ENCODE data around the gene FHOD1.

FHOD1 gene

DNA sequence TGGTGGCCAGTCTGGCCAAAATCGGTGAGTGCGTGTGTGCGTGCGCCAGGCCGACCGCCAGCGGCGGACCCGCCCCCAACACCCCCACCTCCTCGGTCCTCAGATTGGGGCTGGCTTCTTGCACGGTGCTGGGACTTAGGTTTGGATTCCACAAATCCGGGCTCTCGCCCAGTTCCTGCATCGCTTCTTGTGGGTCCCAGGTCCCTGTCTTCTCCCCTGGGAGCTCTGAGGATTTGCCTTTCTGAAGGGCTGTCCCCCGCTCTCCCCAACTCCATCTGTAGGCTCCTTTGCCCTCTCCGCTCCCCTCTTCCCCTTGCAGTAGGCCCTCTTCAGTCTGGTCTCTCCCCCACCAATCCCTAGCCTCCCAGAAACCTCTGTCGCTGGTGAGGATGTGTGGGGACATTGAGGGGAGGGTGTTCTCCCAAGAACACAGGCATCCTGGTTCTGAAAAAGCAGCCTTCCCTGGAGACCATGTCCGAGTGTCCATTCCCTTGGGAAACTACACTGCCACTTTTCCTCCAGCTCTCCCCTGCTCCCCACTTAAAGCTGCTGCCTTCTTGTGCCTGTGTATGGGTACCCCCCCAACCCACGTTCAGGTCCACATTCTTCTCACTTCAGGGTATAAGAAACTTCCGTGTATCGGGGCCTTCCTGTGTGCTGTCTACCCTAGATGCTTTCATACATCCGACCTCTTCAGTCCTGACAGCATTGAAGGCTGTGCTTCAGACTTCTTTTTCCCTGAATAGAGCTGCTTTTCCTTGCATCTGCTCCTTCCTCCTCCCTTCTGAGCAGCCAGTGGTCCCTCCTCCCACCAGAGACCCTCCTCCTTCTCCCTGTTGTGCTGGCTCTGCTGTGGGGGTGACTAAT is 2.1 kb upstream of the FHOD1 start:
- no peak for DNase-seq (ENCODE audit: low spot score)

DNA sequence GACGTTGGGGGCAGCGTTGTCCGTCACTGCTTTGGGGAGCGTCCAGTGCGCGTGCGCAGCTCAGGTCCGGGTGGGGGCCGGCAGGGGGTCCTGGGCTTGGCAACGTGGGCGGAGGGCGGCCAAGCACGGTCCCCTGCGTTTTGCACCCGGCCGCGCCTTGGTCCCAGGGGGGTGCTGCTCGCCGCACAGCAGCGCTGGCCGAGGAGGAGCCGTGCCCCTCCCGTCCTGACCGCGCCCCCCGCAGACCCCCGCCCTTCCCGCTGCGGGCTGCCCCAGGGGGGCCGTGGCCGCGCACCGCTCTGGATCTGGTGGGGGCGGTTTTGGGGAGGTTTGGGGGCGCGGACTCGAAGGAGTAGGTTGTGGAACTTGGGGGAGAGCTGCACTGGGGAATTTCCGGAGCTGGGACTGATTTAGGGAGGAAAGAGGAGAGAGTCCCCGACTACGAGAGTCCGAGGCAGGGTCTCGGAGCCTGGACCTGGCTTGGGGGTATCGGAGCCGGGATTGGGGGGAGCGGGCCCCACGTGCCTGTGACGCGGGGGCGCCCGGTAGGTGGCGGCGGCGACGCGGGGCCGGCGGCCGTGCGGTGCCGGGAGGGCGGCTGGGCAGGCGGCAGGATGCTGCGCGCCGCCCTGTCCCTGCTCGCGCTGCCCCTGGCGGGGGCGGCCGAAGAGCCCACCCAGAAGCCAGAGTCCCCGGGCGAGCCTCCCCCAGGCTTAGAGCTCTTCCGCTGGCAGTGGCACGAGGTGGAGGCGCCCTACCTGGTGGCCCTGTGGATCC is 1.3 kb upstream of the FHOD1 start, which contains the start of gene SLC9A5:
TSS of gene SLC9A5 (plus strand) at position 579 of the 777 bp plus-strand sequence. CDS start at position 615, 36 bp downstream.
- peak; percentile 77 for DNase-seq (ENCODE audit: low spot score)

DNA sequence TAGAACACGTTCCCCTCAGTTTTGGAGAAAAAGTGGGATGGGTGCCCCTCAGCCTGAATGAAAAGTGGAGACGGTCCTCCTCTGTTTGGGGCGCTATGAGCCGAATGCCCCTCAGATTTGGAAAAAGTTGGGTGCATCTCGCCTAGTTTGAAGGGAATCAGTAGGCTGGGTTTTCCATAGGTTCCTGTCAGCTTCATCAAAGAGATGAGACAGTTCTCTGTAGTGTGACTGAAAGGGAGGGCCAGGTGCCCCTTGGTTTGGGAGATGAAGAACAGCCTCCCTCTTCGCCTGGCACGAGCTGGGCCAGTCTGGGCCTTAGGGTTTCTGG is 756 bp upstream of the FHOD1 start:
- DNase-seq (ENCODE audit: low spot score) = no peak

DNA sequence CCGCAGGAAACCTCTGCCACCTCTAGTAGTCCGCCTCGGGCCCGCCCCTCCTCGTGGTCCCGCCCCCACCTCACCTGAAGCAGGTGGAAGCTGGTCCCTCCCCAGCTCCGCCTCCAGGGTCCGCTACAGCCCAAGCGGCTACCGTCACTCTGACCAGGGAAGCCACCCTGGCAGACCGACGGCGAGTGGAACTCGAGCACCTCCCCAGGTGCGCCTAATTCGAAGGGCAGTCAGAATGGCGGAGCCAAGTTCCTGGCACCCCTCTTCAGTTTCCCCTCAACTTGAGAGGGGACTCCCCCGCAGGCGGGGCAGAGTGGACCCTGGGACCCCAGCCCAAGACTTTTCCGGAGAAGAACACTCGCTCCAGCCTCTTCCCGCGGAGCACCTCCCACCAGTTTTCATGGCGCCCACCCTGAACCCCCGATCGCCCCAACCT is 507 bp downstream of the FHOD1 start:
- DNase-seq (ENCODE audit: low spot score) = no peak

DNA sequence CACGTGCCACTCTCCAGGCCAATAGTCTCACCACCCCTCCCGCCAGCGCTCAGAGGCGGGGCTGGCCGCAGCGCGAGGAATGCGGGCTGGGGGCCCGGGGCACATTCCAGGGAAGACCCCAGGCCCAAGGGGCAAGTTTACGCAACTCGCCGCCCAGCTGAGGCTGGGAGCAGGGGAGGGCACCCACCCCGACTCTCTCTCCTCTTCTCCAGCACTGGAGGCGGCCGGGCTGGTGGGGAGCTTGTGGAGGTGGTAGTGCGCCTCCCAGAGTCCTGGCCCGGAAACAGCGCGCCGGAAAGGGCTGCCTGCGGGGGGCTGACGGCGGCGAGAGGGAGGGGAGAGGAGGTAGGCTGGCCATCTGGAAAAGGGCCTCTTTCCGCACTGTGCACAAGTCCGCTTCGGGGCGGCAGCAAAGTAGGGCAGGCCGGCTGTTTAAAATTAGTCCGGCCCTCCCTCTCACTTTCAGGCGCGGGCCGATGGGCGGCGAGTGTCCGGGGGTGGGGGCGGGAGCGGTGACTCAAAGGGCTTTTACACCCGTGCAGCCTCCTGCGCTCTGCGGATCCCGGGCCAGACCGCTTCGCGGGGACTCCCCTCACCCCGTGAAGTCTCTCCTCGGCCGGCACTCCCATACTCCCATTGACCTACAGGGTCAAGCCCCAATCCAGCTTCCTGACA is 1.1 kb downstream of the FHOD1 start:
- peak; percentile 81 for DNase-seq (ENCODE audit: low spot score)

DNA sequence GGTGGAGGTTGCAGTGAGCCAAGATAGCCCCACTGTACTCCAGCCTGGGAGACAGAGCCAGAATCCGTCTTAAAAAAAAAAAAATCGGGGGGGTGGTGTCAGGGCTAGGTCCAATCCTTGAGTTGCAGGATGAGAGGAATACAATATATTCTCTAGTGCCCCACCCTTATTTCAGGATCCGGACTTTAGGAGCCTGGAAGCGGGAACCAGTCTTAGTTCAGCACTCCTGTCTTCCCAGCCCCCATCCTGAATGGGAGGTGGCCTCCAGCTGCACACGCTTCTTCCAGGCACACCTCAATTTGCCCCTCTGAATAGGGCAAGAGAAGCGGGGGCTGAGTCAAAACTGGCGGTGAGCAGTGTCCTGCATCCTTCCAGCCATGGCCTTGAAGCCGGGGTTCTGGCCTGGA is 1.6 kb downstream of the FHOD1 start:
- DNase-seq (ENCODE audit: low spot score) = no peak

DNA sequence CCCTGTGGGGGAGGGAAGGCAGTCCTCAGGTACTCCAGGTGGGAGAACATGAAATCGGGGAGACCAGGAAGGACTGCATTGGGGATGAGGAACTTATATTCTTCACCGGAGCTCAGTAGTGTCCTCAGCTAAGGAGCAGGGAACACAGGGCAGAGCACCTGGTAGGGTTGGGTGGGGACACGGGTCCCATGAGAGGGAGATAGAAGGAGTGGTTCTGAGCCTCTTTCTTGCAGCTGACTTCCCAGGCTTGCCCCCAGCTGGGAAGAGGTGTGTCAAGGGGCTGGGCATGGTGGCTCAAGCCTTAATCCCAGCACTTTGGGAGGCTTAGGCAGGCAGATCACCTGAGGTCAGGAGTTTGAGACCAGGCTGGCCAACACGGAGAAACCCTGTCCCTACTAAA is 2.1 kb downstream of the FHOD1 start:
- DNase-seq (ENCODE audit: low spot score) = no peak

DNA sequence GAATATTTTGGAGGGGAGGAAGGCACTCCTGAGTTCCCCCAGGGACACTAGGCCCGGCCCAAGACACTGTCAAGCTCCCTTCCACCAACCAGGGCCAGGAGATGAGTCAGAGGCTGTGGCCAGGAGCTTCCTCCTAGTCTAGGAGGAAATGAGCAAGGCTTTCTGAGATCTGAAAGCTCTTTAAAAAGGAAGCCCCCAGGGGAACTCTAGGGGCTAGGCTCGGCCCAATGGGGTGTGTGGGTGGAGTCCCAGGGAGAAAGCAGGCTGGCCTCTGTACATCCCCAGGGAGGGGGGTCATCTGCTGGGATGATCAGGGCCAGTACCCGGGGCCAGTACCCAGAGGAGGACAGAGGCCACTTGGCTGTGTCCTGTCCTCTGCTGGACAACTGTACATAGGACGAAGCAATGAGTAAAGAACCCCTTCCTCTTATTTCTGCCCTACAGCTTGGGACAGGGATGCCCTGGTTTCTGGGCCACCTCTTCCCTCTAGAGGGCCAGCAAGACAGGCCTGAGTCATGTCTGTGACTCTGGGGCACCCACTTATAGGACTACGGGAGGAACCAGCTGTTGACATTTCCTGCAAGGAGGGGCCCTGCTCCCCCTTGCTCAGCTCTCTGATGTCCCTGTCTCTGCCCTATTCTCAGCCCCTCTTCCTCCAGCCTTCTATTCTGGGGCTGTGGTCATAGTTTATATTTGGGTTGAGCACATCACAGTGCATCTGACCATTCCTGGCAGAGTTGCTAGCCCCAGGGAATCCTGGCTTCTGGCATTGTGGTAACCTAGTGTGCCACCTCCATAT is 2.7 kb downstream of the FHOD1 start:
- DNase-seq (ENCODE audit: low spot score) = no peak

DNA sequence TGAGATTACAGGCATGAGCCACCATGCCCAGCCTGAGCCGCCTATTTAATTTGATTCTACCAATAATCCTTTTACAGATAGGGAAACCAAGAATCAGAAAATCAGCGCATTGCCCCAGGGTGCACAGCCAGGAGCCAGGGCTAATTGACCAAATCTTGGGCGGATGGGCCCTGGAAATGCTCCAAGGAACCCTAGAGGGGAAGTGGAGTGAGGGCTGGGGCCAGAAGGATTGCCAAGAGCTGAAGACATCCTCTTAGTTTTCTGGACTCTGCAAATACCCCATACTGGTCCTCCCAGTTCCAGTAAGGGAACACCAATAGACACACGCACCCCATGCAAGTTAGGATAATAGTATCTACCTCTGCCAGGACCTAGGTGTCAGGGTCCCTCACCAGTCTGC is 3.8 kb downstream of the FHOD1 start:
- no peak for DNase-seq (ENCODE audit: low spot score)

DNA sequence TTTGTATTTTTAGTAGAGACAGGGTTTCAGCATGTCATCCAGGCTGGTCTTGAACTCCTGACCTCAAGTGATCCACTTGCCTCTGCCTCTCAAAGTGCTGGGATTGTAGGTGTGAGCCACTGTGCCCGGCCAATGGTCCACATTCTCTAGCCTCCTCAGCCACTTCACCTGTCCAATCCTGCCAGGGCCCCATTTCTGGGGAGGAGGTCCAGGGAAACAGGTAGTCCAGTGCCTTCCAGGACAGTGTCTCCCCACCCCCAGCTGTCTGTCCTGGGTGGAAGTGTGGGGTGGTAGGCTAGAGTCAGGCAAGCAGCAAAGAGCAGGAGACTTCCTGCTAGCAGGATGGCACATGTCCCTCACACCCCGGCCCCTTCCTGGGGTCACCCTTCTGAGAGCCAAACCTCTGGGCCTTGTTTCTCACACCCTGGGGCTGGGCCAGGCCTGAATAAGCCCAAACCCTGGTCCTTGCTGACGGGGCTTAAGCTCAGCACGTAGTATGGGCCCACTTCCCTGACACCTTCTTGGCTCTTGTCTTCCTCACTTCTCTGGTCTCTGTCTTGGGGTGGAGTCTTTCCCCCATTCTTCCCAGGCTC is 5.0 kb downstream of the FHOD1 start:
- no peak for DNase-seq (ENCODE audit: low spot score)

DNA sequence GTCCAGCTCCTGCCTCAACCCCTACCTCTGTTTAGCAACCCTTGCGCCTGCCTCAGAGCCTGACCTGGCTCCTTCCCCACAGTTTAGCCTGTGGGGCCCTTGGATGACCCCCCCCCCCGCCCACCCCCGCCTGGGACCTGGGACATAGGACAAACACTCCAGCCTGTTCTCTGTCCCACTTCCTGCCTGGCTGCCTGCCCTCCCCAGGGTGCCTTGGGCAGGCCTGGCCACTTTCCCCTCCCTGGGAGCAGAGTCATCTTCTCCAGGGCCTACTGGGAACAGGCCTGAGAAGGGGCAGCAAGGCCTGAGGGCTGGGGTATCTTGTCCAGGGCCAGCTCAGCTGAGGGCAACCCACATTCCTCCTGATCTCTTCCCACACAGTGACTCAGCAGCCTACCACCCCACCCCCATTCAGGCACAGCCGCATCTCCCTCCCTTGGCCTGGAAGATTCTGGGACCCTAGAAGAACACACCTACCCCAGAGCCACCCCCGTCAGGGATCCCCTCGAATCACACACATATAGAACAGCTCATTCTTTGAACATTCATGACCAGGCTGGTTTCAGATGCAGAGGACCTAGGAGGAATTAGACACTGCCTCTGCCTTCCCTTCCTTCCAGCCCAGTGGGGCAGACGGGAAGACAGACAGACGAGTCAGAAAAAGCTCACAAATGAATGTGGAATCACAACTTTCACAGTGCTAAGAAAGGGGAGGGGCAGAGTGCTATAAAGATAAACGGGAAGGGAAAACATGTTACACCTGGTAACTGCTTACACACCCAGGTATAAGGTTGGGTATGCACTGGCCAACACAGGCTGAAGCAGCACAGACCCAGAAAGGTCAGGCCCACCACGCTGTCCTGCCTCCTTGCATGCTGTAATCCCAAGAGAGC is 6.0 kb downstream of the FHOD1 start:
- DNase-seq (ENCODE audit: low spot score) = no peak

DNA sequence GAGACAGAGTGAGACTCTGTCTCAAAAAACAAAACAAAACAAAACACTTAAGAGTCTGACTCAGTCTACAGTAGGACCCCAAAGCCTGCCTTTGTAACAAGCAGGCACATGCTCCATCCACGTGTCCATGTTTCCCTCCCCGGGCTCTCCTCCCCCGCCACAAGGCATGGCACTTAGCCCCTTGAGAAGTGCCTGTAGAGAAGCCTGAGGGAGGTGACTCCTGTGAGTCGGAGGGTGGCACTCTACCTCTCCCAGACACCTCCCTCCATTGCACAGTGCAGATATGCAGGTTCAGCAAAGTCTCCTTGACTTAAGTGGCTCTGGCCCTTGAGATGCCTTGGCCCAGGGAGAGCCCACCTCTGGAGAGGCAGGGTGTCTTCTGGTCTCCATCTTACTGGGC is 6.8 kb downstream of the FHOD1 start:
- DNase-seq (ENCODE audit: low spot score) = no peak

DNA sequence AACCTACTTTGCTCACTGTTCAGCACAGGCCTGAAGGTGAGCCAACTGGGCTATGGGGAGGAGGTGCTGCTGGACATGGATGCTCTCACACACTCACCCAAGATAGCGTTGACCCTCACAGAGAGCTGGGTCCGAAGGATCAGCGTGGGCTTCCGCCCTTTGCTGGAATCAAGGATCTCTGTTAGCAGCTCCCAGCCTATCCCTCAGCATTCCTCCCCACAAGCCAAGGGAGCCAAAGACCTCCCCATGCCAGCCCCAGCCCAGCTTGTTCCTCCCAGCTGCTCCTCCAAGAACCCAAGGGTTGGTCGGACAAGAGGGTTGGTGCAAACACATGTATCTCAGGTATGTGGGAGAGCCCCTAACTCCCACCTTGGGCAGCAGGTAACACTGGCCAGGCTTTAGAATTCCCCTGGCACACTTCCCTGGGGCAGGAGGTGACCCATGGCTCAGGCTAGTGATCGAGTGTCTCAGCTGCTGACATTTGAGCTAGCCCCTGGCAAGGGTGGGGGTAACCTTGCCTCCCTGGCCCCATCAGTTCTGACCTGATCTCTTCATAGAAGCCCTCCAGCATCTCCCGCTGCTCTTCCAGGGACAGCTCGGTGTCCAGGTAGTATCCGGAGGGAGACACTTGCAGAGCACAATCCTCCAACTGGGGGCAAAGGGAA is 8.3 kb downstream of the FHOD1 start:
- no peak for DNase-seq (ENCODE audit: low spot score)

DNA sequence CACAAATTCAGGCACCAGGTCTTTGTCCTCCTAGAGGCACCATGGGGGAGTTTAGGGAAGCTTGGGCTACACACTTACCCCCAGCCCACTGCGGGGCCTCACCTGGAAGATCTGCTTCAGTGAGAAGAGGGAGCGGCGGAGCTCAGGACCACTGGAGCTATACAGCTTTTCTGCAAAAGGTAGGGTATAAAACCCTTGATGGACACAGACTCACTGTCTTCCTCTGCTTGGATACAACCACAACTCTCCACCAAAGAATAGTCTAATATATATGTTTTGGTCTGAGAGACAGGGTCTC is 9.1 kb downstream of the FHOD1 start:
- DNase-seq (ENCODE audit: low spot score) = no peak

DNA sequence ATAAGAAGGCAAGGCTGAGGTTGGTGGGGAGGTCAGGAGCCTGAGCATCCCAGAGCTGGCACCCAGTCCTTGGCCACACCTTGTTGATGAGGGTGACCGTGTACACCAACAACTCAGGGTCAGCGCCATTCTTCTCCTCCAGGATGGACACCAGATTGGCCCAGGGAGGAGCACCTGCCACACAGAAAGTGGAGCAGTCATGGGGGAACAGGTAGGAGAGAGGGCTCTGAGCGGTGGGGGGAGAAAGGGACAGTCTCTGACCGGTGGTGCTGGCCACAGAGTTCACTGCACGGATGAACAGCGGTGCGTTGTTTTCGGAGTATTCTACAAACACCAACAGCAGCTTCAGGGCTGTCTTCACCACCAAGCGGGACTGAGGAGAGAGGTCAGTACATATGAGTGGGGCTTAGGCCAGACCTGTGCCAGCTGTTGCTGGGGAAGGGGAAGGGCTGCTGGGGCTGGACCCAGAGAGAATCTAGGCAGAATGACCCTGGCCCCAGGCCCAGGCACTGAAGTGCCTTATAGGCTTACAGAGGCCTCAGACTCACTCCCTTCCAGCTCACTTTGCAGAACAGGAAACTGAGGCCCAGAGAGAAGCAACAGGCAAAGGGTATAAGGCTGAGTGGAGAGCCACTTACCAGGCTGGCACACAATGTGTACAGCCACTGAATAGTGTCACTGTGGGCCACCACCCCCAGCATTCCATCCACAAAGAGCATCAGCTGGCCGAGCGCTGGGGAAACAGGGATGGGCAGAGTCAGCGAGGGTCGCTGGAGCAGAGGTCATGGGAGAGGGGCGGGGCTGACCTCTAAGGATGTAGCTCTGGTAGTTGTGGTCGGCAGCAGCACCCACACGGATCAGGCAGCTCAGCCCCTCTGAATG is 9.6 kb downstream of the FHOD1 start:
- no peak for DNase-seq (ENCODE audit: low spot score)

DNA sequence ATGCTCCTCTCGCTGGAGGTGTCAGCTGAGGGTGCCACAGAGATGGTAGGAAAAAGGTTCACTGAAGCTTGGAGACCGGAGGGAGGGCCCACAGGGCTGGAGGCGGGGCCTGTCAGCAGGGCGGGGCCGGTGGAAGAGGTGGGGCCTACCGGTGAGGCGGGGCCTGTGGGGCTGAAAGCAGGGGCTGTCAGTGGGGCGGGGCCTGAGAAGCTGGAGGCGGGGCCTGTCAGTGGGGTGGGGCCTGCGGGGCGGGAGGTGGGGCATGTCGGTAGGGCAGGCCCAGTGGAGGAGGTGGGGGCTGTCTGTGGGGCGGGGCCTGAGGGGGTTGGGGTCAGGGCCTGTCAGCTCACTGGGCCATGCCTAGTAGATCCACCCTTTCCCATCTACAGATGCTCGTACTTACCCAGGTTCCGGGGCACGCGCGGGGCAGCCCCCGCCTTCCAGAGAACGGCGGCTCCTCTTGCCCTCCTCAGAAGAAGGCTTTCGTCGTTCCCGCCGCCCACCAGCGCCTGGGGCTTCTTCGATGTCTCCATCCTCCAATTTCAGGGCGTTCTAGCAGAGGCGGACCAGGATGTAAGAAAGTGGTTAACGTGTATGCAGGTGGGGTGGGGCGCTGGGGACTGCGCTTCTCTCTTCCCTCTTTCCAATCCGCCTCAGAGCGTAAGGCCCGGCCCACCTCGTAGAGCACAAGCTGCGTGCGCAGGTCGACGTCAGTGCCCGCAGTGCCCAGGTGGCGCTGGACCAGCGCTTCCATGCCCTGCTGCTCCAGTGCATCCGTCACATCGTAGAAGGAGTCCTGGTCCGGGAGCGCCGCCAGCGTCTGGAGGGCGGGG is 10.5 kb downstream of the FHOD1 start:
- DNase-seq (ENCODE audit: low spot score) = peak; percentile 86

DNA sequence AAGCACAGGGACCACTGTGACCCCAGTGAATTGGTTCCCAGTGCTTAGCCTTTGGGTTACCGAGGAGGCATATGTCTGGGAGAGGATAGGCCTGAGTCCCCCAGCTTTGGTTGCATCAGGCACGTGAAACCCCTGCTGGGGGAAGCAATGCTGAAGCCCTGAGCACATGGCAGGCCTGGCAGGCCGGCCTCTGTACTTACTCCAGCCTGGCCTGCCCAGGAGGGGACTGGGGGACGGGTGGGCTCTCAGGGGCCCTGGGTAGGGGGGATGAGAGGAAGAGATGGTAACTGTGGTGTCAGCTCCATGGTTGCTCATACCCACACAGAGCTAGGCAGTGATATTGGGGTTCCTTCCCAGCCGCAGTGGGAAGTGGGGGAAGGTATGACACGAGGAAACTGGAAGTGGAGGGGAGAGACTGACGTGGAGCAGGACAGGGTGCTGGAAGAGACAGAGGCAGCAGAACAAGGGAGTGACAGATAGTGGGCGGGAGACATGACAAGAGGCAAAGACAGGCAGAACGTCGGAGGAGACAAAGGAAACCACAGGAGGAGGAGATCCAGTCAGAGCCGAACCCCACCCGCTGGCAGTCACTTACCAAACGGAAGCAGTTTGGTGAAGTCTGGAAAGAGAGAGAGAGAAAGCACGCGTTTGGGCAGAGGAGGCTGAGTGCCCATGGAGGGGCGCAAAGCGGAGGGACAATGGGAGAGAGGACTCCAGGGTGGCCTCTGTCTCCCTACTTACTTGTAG is 11.3 kb downstream of the FHOD1 start:
- DNase-seq (ENCODE audit: low spot score) = no peak

Measured in D341Med (cell line).